Measurements from ENCODE around the gene FAM13A.

- TF ChIP-seq RAD21 (IDR thresholded peaks at IDR 0.05; ENCODE audit: low read length) (no peak), YY1 (IDR thresholded peaks at IDR 0.05; ENCODE audit: low read depth) (no peak), CTCF (IDR thresholded peaks at IDR 0.05) (no peak), POLR2AphosphoS5 (IDR thresholded peaks at IDR 0.05; ENCODE audit: low read depth, low read length) (no peak), MAX (IDR thresholded peaks at IDR 0.05; ENCODE audit: low read depth) (no peak), NRF1 (IDR thresholded peaks at IDR 0.05; ENCODE audit: low read depth, low read length) (no peak), TEAD4 (IDR thresholded peaks at IDR 0.05; ENCODE audit: borderline replicate concordance, insufficient read depth) (no peak), SMC3 (IDR thresholded peaks at IDR 0.05; ENCODE audit: low read depth, low read length) (no peak), RCOR1 (IDR thresholded peaks at IDR 0.05; ENCODE audit: low read length) (no peak), ELF1 (IDR thresholded peaks at IDR 0.05) (no peak), EP300 (IDR thresholded peaks at IDR 0.05; ENCODE audit: borderline replicate concordance in 1 of 2, low read depth in 1 of 2, low read length in 1 of 2) (no peak), SIN3A (IDR thresholded peaks at IDR 0.05; ENCODE audit: borderline replicate concordance, low read depth, low read length) (no peak), TAF1 (IDR thresholded peaks at IDR 0.05; ENCODE audit: borderline replicate concordance, low read depth, low read length) (no peak)
Observed at GRCh38 chr4:89077761-89078160, 20.8 kb upstream of the FAM13A start.
